ENCODE results near the gene RAP1GDS1.
"Not testable (repeated sequence)": the region's sequence is repeated elsewhere in the genome, so short reads cannot be mapped to it uniquely, and the experiment has no call there.

Gene RAP1GDS1

DNA sequence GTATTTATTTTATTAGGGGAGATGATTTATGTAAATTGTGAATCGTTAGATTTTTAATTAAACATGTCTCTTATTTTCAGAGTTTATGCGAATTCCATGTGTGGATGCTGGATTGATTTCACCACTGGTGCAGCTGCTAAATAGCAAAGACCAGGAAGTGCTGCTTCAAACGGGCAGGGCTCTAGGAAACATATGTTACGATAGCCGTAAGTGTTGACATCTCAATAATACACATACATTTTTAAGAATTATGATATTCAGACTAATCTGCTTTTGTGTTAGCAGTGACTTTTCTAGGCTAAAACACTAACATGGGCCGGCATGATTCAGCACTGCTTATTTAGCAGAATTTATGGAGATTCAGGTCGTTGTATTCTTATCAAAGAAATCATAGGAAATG lies 91.2 kb downstream of the RAP1GDS1 start:
- H3K27me3 Mint-ChIP-seq = no peaks in the 10 kb centered on the region
- ATAC-seq (ENCODE audit: low read depth) (no peak), DNase-seq (ENCODE audit: low spot score in 2 of 2) (no peak)
- peaks cover 23% of the 10 kb centered on the region for H3K36me3 Mint-ChIP-seq
- H3K9me3 Mint-ChIP-seq = peaks cover 3% of the 10 kb centered on the region
- no peak overlapping the region for H3K27ac Mint-ChIP-seq
- no peak overlapping the region for H3K4me3 Mint-ChIP-seq
- H3K4me1 Mint-ChIP-seq = peaks cover 9% of the 10 kb centered on the region

DNA sequence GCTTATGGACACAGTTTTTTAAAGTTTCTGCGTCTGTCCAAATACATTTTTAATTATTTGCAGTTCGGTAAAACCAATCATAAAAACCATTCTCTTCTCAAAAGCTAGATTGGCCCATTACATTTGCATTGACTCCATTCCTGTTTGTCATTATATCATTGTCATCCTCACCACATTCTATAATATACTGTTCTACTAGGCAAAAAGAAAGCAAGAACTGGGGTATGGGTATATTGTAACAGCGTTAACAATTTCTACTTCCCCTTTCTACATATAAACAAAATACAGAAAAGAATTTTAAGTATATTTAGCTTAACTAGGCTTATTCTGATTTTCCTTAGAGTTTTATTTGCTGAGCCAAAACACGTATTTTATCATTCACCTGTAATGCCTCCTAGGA lies 91.8 kb downstream of the RAP1GDS1 start:
- peaks cover 9% of the 10 kb centered on the region for H3K4me1 Mint-ChIP-seq
- H3K27me3 Mint-ChIP-seq = no peaks in the 10 kb centered on the region
- no peak for ATAC-seq (ENCODE audit: low read depth)
- no peak for DNase-seq (ENCODE audit: low spot score in 2 of 2)
- no peak overlapping the region for H3K4me3 Mint-ChIP-seq
- H3K36me3 Mint-ChIP-seq = peaks cover 19% of the 10 kb centered on the region
- H3K9me3 Mint-ChIP-seq = peaks cover 3% of the 10 kb centered on the region
- no peak overlapping the region for H3K27ac Mint-ChIP-seq

DNA sequence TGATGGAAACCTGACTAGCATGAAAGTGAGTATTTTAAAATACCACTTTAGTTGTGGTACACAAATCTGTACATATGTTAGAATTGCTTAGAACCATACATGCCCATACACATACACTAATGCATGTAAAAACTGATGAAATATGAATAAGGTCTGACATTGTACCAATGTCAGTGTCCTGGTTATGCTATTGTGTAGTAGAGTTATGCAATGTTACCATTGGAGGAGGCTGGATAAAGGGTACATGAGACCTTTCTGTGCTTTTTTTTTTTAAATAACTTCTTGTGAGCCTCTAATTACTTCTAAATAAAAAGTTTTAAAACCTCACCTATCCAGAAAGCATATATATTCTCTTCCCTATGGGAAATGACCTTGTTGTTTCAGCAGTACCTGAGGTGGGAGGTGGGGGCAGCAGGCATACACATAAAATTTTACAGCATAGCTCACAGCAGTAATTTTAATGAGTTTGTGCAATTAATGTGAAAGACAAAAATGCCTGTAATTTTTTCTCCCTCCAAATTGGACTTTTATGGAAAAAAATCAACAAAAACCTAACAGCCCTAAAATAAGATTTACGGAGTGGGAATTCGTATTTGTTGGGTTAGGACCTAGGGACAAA lies 97.6 kb downstream of the RAP1GDS1 start:
- DNase-seq (ENCODE audit: low spot score in 2 of 2) (no peak), ATAC-seq (ENCODE audit: low read depth) (no peak)
- Mint-ChIP-seq H3K27me3 (no peaks in the 10 kb centered on the region), H3K4me1 (peaks cover 7% of the 10 kb centered on the region), H3K4me3 (no peak overlapping the region), H3K27ac (no peak overlapping the region), H3K36me3 (peaks cover 11% of the 10 kb centered on the region), H3K9me3 (peaks cover 3% of the 10 kb centered on the region)

DNA sequence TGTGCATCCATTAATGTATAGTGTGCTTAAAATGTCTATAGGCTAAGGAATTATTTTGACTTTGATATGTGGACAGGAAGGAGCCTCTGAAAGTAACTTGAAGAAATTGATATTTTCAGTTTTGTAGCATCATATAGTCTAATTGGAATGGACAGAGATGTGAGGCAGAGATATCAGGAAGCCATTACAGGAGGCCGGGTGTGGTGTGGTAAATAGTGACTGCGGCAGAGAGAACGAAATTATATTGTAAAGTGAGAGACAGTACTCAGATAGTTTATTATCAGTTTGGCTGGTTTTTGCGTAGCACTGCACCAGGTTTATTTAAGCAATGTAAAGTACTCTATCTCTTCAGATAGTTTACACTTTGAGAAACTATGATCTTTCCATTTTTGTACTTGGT lies 98.5 kb downstream of the RAP1GDS1 start:
- Mint-ChIP-seq H3K4me3 (no peak overlapping the region), H3K36me3 (peaks cover 12% of the 10 kb centered on the region), H3K9me3 (peaks cover 3% of the 10 kb centered on the region), H3K27me3 (no peaks in the 10 kb centered on the region), H3K27ac (no peak overlapping the region), H3K4me1 (peaks cover 7% of the 10 kb centered on the region)
- DNase-seq (ENCODE audit: low spot score in 2 of 2) (no peak), ATAC-seq (ENCODE audit: low read depth) (no peak)

DNA sequence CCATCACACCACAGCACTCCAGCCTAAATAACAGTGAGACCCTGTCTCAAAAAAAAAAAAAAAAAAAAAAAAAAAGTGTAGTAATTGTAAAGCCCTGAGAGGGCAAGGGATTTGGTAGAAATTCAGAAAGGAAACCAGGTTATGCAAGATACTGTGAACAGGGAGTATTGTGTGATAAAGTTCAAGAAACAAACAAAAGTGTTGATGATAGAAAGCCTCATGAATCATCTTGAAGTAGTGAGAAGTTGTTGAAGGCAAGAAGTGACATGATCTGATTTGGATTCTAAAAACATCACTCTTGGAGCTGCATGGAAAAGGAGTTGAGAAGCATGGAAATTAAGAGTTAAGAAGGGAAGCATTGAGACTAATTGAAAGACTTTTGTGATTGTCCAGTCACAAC lies 102.2 kb downstream of the RAP1GDS1 start:
- Mint-ChIP-seq H3K27ac (no peak overlapping the region), H3K4me3 (no peak overlapping the region), H3K9me3 (peaks cover 12% of the 10 kb centered on the region), H3K4me1 (peaks cover 7% of the 10 kb centered on the region), H3K36me3 (peaks cover 37% of the 10 kb centered on the region), H3K27me3 (no peaks in the 10 kb centered on the region)
- DNase-seq (ENCODE audit: low spot score in 2 of 2) (no peak), ATAC-seq (ENCODE audit: low read depth) (no peak)

DNA sequence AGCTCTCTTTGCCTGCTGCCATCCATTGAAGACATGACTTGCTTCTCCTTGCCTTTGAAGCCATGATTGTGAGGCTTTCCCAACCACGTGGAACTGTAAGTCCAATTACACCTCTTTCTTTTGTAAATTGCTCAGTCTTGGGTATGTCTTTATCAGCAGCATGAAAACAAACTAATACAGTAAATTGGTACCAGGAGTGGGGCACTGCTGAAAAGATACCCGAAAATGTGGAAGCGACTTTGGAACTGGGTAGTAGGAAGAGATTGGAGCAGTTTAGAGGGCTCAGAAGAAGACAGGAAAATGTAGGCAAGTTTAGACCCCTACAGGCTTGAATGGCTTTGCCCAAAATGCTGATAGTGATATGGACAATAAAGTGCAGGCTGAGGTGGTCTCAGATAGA lies 105.1 kb downstream of the RAP1GDS1 start:
- not testable (repeated sequence) for H3K4me1 Mint-ChIP-seq; H3K27me3 Mint-ChIP-seq; H3K27ac Mint-ChIP-seq; ATAC-seq (ENCODE audit: low read depth); DNase-seq (ENCODE audit: low spot score in 2 of 2); H3K4me3 Mint-ChIP-seq
- H3K9me3 Mint-ChIP-seq = peaks cover 12% of the 10 kb centered on the region
- H3K36me3 Mint-ChIP-seq = peaks cover 51% of the 10 kb centered on the region

DNA sequence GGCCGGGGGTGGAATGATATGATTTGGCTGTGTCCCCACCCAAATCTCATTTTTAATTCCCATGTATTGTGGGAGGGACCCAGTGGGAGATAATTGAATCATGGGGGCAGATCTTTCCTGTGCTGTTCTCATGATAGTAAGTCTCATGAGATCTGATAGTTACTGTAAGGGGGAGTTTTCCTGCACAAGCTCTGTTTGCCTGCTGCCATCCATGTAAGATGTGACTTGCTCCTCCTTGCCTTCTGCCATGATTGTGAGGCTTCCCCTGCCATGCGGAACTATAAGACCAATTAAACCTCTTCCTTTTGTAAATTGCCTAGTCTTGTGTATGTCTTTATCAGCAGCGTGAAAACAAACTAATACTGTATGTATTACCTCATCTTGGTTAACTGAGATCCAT lies 106.8 kb downstream of the RAP1GDS1 start:
- H3K27ac Mint-ChIP-seq = not testable (repeated sequence)
- peaks cover 12% of the 10 kb centered on the region for H3K9me3 Mint-ChIP-seq

DNA sequence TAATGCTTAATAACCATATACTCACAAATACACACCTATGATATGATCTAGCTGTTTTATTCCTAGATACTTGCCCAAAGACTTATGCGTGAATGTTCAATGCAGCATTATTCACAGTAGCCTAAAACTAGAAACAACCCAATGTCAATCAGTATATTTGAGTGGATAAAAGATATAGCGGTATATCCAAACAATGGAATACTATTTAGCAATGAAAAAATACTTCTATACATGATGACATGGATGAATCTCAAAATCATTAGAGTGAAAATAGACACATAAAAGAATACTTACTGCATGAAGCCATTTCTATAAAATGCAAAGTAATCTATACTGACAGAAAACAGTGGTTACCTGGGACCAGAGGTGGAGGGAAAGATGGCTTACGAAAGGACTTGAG lies 108.1 kb downstream of the RAP1GDS1 start:
- Mint-ChIP-seq H3K36me3 (peaks cover 51% of the 10 kb centered on the region), H3K27me3 (no peaks in the 10 kb centered on the region), H3K27ac (no peak overlapping the region), H3K4me1 (no peaks in the 10 kb centered on the region), H3K9me3 (peaks cover 9% of the 10 kb centered on the region), H3K4me3 (no peak overlapping the region)
- no peak for DNase-seq (ENCODE audit: low spot score in 2 of 2)
- no peak for ATAC-seq (ENCODE audit: low read depth)

More for the DNA sequence above, 106.8 kb downstream of the RAP1GDS1 start:
- peaks cover 49% of the 10 kb centered on the region for H3K36me3 Mint-ChIP-seq
- not testable (repeated sequence) for H3K4me1 Mint-ChIP-seq; H3K27me3 Mint-ChIP-seq; H3K4me3 Mint-ChIP-seq; DNase-seq (ENCODE audit: low spot score in 2 of 2); ATAC-seq (ENCODE audit: low read depth)

DNA sequence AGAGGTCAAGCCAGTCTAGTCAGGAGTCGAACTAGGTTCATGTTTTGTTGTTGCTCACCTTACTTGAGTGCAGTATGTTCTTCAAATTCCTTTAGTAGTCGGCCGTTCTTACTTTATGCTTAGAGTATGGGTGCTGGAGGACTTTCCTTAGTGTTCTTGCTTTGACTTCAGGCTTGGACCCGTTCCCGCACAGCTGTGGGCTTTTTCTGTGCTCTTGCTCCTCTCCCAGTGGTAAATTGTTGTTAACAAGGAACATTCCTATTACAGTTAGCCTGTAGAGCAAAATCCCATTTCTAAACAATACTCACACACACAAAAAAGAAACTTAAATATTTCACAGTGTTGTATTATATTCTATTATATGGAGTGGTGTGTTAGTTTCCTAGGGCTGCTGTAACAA lies 113.5 kb downstream of the RAP1GDS1 start:
- H3K4me1 Mint-ChIP-seq = peaks cover 4% of the 10 kb centered on the region
- ATAC-seq (ENCODE audit: low read depth) = no peak
- H3K27me3 Mint-ChIP-seq = no peaks in the 10 kb centered on the region
- no peaks in the 10 kb centered on the region for H3K9me3 Mint-ChIP-seq
- H3K36me3 Mint-ChIP-seq = peaks cover 29% of the 10 kb centered on the region
- H3K27ac Mint-ChIP-seq = no peak overlapping the region
- no peak for DNase-seq (ENCODE audit: low spot score in 2 of 2)
- H3K4me3 Mint-ChIP-seq = no peak overlapping the region

DNA sequence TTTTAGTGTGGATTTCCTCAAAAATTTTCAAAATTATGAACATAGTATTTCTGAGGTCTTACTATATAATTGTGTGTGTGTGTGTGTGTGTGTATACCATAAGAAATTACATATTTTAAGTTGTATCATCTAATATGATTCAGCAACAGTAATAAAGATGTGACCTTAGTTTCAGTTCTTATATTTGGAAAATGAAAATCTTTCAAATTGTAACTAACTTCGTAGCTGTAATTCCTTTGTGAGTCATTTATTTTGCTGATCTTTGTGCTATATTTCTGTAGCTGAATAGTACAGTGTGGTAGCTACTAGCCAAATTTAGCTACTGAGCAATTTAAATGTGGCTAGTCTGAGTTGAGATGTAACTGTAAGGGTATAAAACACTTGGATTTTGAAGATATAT lies 116.4 kb downstream of the RAP1GDS1 start:
- Mint-ChIP-seq H3K36me3 (peaks cover 20% of the 10 kb centered on the region), H3K27me3 (no peaks in the 10 kb centered on the region), H3K9me3 (no peaks in the 10 kb centered on the region), H3K27ac (no peak overlapping the region), H3K4me1 (peaks cover 4% of the 10 kb centered on the region), H3K4me3 (no peak overlapping the region)
- ATAC-seq (ENCODE audit: low read depth) (no peak), DNase-seq (ENCODE audit: low spot score in 2 of 2) (no peak)

DNA sequence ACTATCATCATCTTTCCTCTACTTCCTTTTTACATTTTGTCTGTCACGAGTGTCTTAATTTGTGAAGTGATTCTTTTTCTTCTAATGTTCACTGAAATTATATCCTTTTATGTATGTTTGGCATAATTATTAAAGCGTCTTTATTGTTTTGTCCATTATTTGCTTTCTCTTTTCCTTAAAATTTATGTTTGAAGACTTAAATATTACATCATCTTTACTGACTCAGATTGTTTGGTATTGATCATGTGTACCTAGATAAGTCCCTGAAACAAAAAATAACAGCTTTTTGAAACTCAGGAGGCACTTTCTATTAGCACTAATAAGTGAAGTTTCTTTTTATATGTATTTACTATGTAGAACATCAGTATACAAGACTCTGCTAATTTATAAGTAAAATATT lies 120.1 kb downstream of the RAP1GDS1 start:
- ATAC-seq (ENCODE audit: low read depth) (no peak), DNase-seq (ENCODE audit: low spot score in 2 of 2) (no peak)
- Mint-ChIP-seq H3K27ac (no peak overlapping the region), H3K9me3 (no peaks in the 10 kb centered on the region), H3K4me3 (no peak overlapping the region), H3K36me3 (peaks cover 4% of the 10 kb centered on the region), H3K4me1 (peaks cover 8% of the 10 kb centered on the region), H3K27me3 (no peaks in the 10 kb centered on the region)

DNA sequence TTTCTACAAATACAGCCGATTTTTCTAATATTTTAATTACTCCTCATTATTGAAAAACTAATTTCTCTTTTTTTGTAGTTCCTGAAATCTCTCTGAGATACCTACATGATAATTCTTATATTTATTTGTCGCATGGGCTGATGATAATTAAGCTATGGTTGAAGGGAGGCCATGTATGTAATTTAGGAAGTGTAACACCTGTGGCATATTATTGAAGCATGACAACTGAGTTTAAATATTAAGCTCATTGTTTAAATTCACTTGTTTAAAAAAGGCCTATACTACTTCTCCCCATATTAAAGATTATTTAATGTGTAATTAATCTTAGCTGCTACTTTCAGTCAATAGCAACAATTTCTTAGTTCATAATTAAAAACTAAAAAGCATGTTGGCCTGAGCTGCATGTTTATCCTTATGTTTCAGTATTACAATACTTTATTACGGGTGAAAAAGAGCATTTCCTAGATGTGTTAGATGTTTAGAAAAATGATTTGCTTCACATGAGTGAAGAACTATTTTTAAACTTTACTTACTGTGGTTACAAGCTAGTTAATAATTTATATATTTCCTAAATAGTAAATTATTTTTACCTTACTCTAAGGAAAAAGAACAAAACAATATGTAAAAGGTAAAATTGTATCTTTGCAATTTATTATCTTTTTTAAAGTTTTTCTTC lies 122.4 kb downstream of the RAP1GDS1 start:
- no peaks in the 10 kb centered on the region for H3K27me3 Mint-ChIP-seq
- H3K4me3 Mint-ChIP-seq = no peak overlapping the region
- H3K9me3 Mint-ChIP-seq = no peaks in the 10 kb centered on the region
- ATAC-seq (ENCODE audit: low read depth) = no peak
- H3K4me1 Mint-ChIP-seq = peaks cover 9% of the 10 kb centered on the region
- no peak for DNase-seq (ENCODE audit: low spot score in 2 of 2)
- H3K27ac Mint-ChIP-seq = peak overlapping the region; percentile 6
- H3K36me3 Mint-ChIP-seq = peaks cover 6% of the 10 kb centered on the region

DNA sequence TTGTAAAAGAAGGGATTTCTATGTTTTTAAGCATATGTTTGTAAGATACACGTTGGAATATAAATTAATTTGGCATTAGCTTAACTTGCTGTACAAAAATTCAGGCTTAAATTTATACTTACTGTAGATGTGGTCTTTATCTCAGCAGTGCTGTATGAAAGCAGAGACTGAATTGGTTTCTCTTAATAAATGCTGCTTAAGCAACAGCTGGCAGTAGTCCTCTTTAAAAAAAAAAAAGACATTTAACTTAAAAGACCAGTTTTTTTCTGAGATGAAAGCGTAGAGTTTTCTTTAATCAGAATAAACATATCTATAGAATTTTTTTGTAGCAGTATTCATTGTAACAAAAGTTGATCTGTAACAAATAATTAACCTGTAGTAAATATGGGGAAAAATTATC lies 124.6 kb downstream of the RAP1GDS1 start:
- ATAC-seq (ENCODE audit: low read depth) = no peak
- H3K9me3 Mint-ChIP-seq = no peaks in the 10 kb centered on the region

DNA sequence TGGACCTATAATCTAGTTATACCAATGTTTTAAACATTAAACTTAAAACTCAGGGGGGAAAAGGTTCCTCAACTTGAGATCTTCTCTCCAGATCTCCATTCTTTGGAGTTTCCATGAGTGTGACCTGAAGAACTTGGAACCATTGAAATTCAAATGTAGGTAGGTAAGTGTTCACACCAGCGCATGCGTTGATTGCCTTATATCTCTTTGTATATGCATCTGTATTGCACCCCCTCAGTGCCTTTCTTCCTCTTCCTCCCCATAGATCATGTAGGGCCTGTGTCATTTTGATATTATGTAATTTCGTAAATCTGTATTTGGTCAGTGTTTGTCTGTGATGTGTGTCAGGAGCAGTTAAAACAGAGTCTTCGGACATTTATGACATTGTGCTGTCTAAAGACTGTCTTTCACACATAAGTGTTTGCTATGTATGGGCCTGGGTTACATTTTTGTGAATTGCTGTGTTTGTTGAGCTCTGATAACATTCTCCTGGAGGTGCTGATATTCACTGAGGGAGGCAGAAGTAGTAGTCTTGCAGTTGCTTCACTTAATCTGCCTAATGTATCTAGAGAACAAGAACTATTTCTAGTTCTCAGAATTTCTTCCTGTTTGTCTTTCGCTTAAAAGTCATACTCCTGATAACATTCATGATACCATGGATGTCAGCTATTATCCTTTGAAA lies 126.3 kb downstream of the RAP1GDS1 start:
- DNase-seq (ENCODE audit: low spot score in 2 of 2) = no peak
- H3K4me1 Mint-ChIP-seq = peaks cover 9% of the 10 kb centered on the region
- ATAC-seq (ENCODE audit: low read depth) = no peak
- H3K27me3 Mint-ChIP-seq = no peaks in the 10 kb centered on the region
- peaks cover 12% of the 10 kb centered on the region for H3K36me3 Mint-ChIP-seq
- no peaks in the 10 kb centered on the region for H3K9me3 Mint-ChIP-seq
- H3K27ac Mint-ChIP-seq = peak overlapping the region; percentile 36
- H3K4me3 Mint-ChIP-seq = no peak overlapping the region

More for the DNA sequence above, 124.6 kb downstream of the RAP1GDS1 start:
- H3K27ac Mint-ChIP-seq = no peak overlapping the region
- DNase-seq (ENCODE audit: low spot score in 2 of 2) = no peak
- no peaks in the 10 kb centered on the region for H3K27me3 Mint-ChIP-seq
- peaks cover 10% of the 10 kb centered on the region for H3K36me3 Mint-ChIP-seq
- H3K4me3 Mint-ChIP-seq = no peak overlapping the region
- peaks cover 9% of the 10 kb centered on the region for H3K4me1 Mint-ChIP-seq
